Neural cell (in vitro differentiated cells): ENCODE results near the gene PLA2G4C.

Source experiments
- CTCF ChIP-seq: fragments of 450-650 bp; IDR thresholded peaks from 2 replicates; pipeline ENCODE4 v1.5.1; 2014; ENCODE audit warnings: antibody characterized with exemption, mild to moderate bottlenecking, moderate library complexity; ENCODE audit not compliant: poor library complexity, severe bottlenecking
- EP300 ChIP-seq: fragments of 450-650 bp; conservative IDR thresholded peaks from 2 replicates; pipeline ENCODE4 v1.6.1; 2014; ENCODE audit warnings: antibody characterized with exemption, mild to moderate bottlenecking, moderate library complexity; ENCODE audit not compliant: poor library complexity, severe bottlenecking
- EZH2 ChIP-seq: fragments of 200-600, 300-800 bp; shearing (Covaris generic), sonication (generic); IDR thresholded peaks from 2 replicates; pipeline ENCODE4 v1.6.1; 2014; ENCODE audit warnings: antibody characterized with exemption, low read length, borderline replicate concordance, mild to moderate bottlenecking; ENCODE audit not compliant: insufficient read depth, poor library complexity, severe bottlenecking
- MXI1 ChIP-seq: fragments of 450-650 bp; conservative IDR thresholded peaks from 2 replicates; pipeline ENCODE4 v1.6.1; 2014; ENCODE audit warnings: antibody characterized with exemption, mild to moderate bottlenecking; ENCODE audit not compliant: poor library complexity, severe bottlenecking
- POLR2AphosphoS5 ChIP-seq: IDR thresholded peaks from 2 replicates; pipeline ENCODE4 v1.6.1; 2012
- RAD21 ChIP-seq: fragments of 450-650 bp; conservative IDR thresholded peaks from 2 replicates; pipeline ENCODE4 v1.6.1; 2014; ENCODE audit warnings: antibody characterized with exemption, mild to moderate bottlenecking, moderate library complexity
- REST ChIP-seq: IDR thresholded peaks from 2 replicates; pipeline ENCODE4 v1.6.1; 2012; ENCODE audit warnings: borderline replicate concordance
- TAF1 ChIP-seq: IDR thresholded peaks from 2 replicates; pipeline ENCODE4 v1.6.1; 2012; ENCODE audit warnings: low read depth

- TF ChIP-seq CTCF (no peak), POLR2AphosphoS5 (peak; percentile 50), MXI1 (no peak), RAD21 (peak; percentile 22), TAF1 (no peak), EP300 (no peak), EZH2 (no peak), REST (peak; percentile 33)
Measured at GRCh38 chr19:48110350-48110966, at the start of gene PLA2G4C.
